WTC11 (cell line): Measurements from ENCODE around the gene NRG3. TPM values are rescaled to one million over a fixed set of nuclear protein-coding genes. Genes with fewer than 3 reads are reported as not detected.
"Not testable (repeated sequence)": the region's sequence is repeated elsewhere in the genome, so short reads cannot be mapped to it uniquely, and the experiment has no call there.

Experiments used
- ATAC-seq: fragments of 200-7000 bp; cut with Tn5 transposase; 2 replicates; pipeline ENCODE4 v1.10.0; 2021; ENCODE audit warnings: mild to moderate bottlenecking, moderate library complexity
- CTCF ChIA-PET: fragments of 300-600 bp; sonication (Branson Sonifier 250); formaldehyde crosslinking; loops from one replicate; lab custom pipeline; 2021; ENCODE audit warnings: antibody characterized with exemption; lab: Charles Lee
- POLR2A ChIA-PET: fragments of 350-600 bp; sonication (Branson Sonifier 250); formaldehyde crosslinking; loops from one replicate; lab custom pipeline; 2021; ENCODE audit warnings: antibody characterized with exemption; lab: Charles Lee
- DNase-seq: peaks from one replicate; pipeline ENCODE4 v3.0.0; 2021; ENCODE audit warnings: low spot score
- H3K27ac Mint-ChIP-seq: 2 replicates; pipeline ENCODE4 v1.8.0; 2021; ENCODE audit warnings: mixed read lengths
- H3K27me3 Mint-ChIP-seq: 2 replicates; pipeline ENCODE4 v1.8.0; 2021; ENCODE audit warnings: low read depth, mild to moderate bottlenecking, moderate library complexity, mixed read lengths
- H3K36me3 Mint-ChIP-seq: 2 replicates; pipeline ENCODE4 v1.8.0; 2021; ENCODE audit warnings: mixed read lengths
- H3K4me1 Mint-ChIP-seq: 2 replicates; pipeline ENCODE4 v1.8.0; 2022; ENCODE audit warnings: mixed read lengths
- H3K4me3 Mint-ChIP-seq: 2 replicates; pipeline ENCODE4 v1.8.0; 2021; ENCODE audit warnings: mild to moderate bottlenecking, moderate library complexity, mixed read lengths
- H3K9me3 Mint-ChIP-seq: 2 replicates; pipeline ENCODE4 v1.8.0; 2021; ENCODE audit warnings: mixed read lengths
- AFF4 ChIP-seq: sonication (generic); formaldehyde crosslinking; IDR thresholded peaks from 2 replicates; pipeline ENCODE4 v1.8.1; 2023; ENCODE audit warnings: mild to moderate bottlenecking, missing genetic modification reagents, borderline replicate concordance
- CDX4 ChIP-seq: fragments of 250-450 bp; sonication (Bioruptor Pico); IDR thresholded peaks from 2 replicates; pipeline ENCODE4 v1.9.0; 2021; ENCODE audit warnings: moderate library complexity, mild to moderate bottlenecking, inconsistent platforms, borderline replicate concordance
- CREB1 ChIP-seq: sonication (generic); formaldehyde crosslinking; IDR thresholded peaks from 2 replicates; pipeline ENCODE4 v1.8.0; 2023; ENCODE audit warnings: mild to moderate bottlenecking, missing genetic modification reagents
- CREM ChIP-seq: sonication (generic); formaldehyde crosslinking; IDR thresholded peaks from 2 replicates; pipeline ENCODE4 v1.8.1; 2022; ENCODE audit warnings: mild to moderate bottlenecking, missing genetic modification reagents, moderate library complexity
- FOXJ3 ChIP-seq: sonication (generic); formaldehyde crosslinking; IDR thresholded peaks from 2 replicates; pipeline ENCODE4 v1.9.0; 2021; ENCODE audit warnings: missing genetic modification reagents, mild to moderate bottlenecking, borderline replicate concordance
- JAZF1 ChIP-seq: fragments of 250-450 bp; sonication (Bioruptor Pico); IDR thresholded peaks from 2 replicates; pipeline ENCODE4 v1.9.0; 2021; ENCODE audit warnings: moderate library complexity, mild to moderate bottlenecking, inconsistent platforms
- JUN ChIP-seq: sonication (generic); formaldehyde crosslinking; IDR thresholded peaks from 2 replicates; pipeline ENCODE4 v1.8.0; 2023; ENCODE audit warnings: mild to moderate bottlenecking, missing genetic modification reagents
- MAX ChIP-seq: sonication (generic); formaldehyde crosslinking; IDR thresholded peaks from 2 replicates; pipeline ENCODE4 v1.8.0; 2022; ENCODE audit warnings: mild to moderate bottlenecking, missing genetic modification reagents
- MXD4 ChIP-seq: fragments of 250-450 bp; sonication (Bioruptor Pico); IDR thresholded peaks from 2 replicates; pipeline ENCODE4 v1.8.0; 2021; ENCODE audit warnings: mild to moderate bottlenecking, moderate library complexity, borderline replicate concordance
- NR3C1 ChIP-seq: sonication (generic); formaldehyde crosslinking; conservative IDR thresholded peaks from 2 replicates; pipeline ENCODE4 v1.8.1; 2023; ENCODE audit warnings: low read depth, mild to moderate bottlenecking, missing genetic modification reagents
- RORB ChIP-seq: fragments of 250-450 bp; sonication (Bioruptor Pico); IDR thresholded peaks from 2 replicates; pipeline ENCODE4 v1.9.0; 2021; ENCODE audit warnings: mild to moderate bottlenecking
- TCF7 ChIP-seq: sonication (generic); formaldehyde crosslinking; IDR thresholded peaks from 2 replicates; pipeline ENCODE4 v1.8.0; 2022; ENCODE audit warnings: mild to moderate bottlenecking, low read depth, missing genetic modification reagents, moderate library complexity
- TEAD4 ChIP-seq: sonication (generic); formaldehyde crosslinking; IDR thresholded peaks from 2 replicates; pipeline ENCODE4 v1.8.0; 2022; ENCODE audit warnings: mild to moderate bottlenecking, missing genetic modification reagents
- ZBTB43 ChIP-seq: sonication (generic); formaldehyde crosslinking; IDR thresholded peaks from 2 replicates; pipeline ENCODE4 v1.8.1; 2023; ENCODE audit warnings: mild to moderate bottlenecking, missing genetic modification reagents
- ZNF121 ChIP-seq: sonication (generic); formaldehyde crosslinking; IDR thresholded peaks from 2 replicates; pipeline ENCODE4 v1.8.0; 2023; ENCODE audit warnings: missing genetic modification reagents
- ZNF281 ChIP-seq: sonication (generic); formaldehyde crosslinking; IDR thresholded peaks from 2 replicates; pipeline ENCODE4 v1.8.0; 2023; ENCODE audit warnings: mild to moderate bottlenecking, missing genetic modification reagents
- ZNF317 ChIP-seq: sonication (generic); formaldehyde crosslinking; IDR thresholded peaks from 2 replicates; pipeline ENCODE4 v1.8.1; 2023; ENCODE audit warnings: low read depth, mild to moderate bottlenecking, moderate library complexity, missing genetic modification reagents, borderline replicate concordance
- total RNA-seq: library from RNA; stranded (reverse); gene quantifications from 3 replicates; pipeline ENCODE4 v1.2.3, GENCODE V29; 2021

Gene NRG3
- total RNA-seq, 1 experiment from 2014 or later: 7.0 TPM

GRCh38 chr10:82335831-82336230, 460.8 kb downstream of the NRG3 start (continued):
- no peak for TF ChIP-seq RORB (CRISPR knock-in tag)
- no peak for TF ChIP-seq TCF7 (CRISPR knock-in tag)
- no peak for TF ChIP-seq ZNF121 (CRISPR knock-in tag)
- no peak for TF ChIP-seq AFF4
- TF ChIP-seq, all 79 proteins: peak for 0

- Mint-ChIP-seq H3K36me3 (no peaks in the 10 kb centered on the region), H3K9me3 (peaks cover 5% of the 10 kb centered on the region), H3K4me3 (no peak overlapping the region), H3K4me1 (no peaks in the 10 kb centered on the region), H3K27ac (no peak overlapping the region), H3K27me3 (no peaks in the 10 kb centered on the region)
- CTCF ChIA-PET: no interaction called here
- DNase-seq (no peak), ATAC-seq (no peak)
- POLR2A ChIA-PET: no interaction called here
- TF ChIP-seq CREM: no peak
- no peak for TF ChIP-seq JUN (CRISPR knock-in tag)
- TF ChIP-seq MXD4: no peak
- no peak for TF ChIP-seq ZNF317 (CRISPR knock-in tag)
- TF ChIP-seq NR3C1 (CRISPR knock-in tag): no peak
- no peak for TF ChIP-seq MAX (CRISPR knock-in tag)
- no peak for TF ChIP-seq ZBTB43
- no peak for TF ChIP-seq TCF7 (CRISPR knock-in tag)
- TF ChIP-seq JAZF1 (CRISPR knock-in tag): no peak
- TF ChIP-seq CDX4 (CRISPR knock-in tag): no peak
- no peak for TF ChIP-seq CREB1 (CRISPR knock-in tag)
- TF ChIP-seq TEAD4 (CRISPR knock-in tag): no peak
- TF ChIP-seq ZNF281: no peak
- no peak for TF ChIP-seq FOXJ3 (CRISPR knock-in tag)
Measured at GRCh38 chr10:82340166-82340565, 465.2 kb downstream of the NRG3 start.

GRCh38 chr10:82349590-82349989, 474.6 kb downstream of the NRG3 start:
- H3K27me3 Mint-ChIP-seq, POLR2A ChIA-PET, CTCF ChIA-PET, ATAC-seq, DNase-seq, H3K36me3 Mint-ChIP-seq, H3K9me3 Mint-ChIP-seq: not testable (repeated sequence)
- Mint-ChIP-seq H3K4me3 (peak overlapping the region; percentile 76), H3K4me1 (peaks cover 20% of the 10 kb centered on the region), H3K27ac (peak overlapping the region; percentile 92)
